Measurements from ENCODE around the gene TRMU. TPM values are rescaled to one million over a fixed set of nuclear protein-coding genes. Genes with fewer than 3 reads are reported as not detected.
A peak's percentile ranks its signal among the peaks of the same experiment; 100 is the strongest.

TRMU gene
- total and polyA plus RNA-seq, 2 of the 8 experiments (the other 6 are each of a cell fraction or from before 2014, with no cell fraction given) = 43.4 to 70.6 TPM

DNA sequence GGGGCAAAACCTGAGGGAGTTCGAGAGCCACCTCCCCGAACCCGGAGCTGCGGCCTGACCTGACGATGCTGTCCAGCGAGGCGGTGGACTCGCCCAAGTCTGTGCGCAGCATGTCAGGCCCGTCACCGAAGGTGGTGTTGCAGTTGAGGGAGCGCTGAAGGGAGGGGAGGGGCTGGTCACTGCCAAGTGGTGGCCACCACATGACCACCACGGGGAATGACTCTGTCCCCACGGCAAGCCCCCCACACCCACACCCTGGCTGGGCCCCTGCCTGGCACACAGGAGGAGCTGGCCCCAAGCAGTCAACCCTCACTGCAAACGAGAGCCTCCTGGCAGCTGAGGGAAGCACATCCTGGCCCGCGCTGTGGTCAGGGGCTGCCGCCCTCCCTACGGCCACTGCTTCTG lies 30.8 kb downstream of the TRMU start:
- no peaks in the 10 kb centered on the region; a peak in 1 of 8 replicates for H3K36me3 ChIP-seq (ENCODE audit: control insufficient read depth in 2 of 4, insufficient read depth in 4 of 4, low read length in 3 of 4)
- no peak for DNase-seq (ENCODE audit: low read depth in 1 of 2, low spot score in 2 of 2)
- 0 out of 7 replicates have a peak overlapping the region, but pooled peaks of 1 of the 4 experiments have one; percentile 5 for H3K9ac ChIP-seq (replicated peaks in 1 of 4; ENCODE audit: extremely low read depth in 1 of 4, low read depth in 3 of 4, low read length in 3 of 4)
- no peak overlapping the region for H4K5ac ChIP-seq (ENCODE audit: insufficient read length, low read depth, low read length)
- no peak overlapping the region for H3K14ac ChIP-seq (ENCODE audit: insufficient read length)
- H2BK20ac ChIP-seq (ENCODE audit: low read length) = peak overlapping the region; percentile 72; the same call in 1 of the 2 replicates
- no peak overlapping the region for H3K23ac ChIP-seq (ENCODE audit: insufficient read length)
- no peak overlapping the region for H3K4me3 ChIP-seq (ENCODE audit: extremely low read depth in 1 of 4, insufficient read depth in 2 of 4, low read depth in 3 of 4, low read length in 4 of 4)
- FAIRE-seq = no peak
- peak overlapping the region; percentile 62 for H4K91ac ChIP-seq (replicated peaks; ENCODE audit: insufficient read length, low read length)
- H3K4ac ChIP-seq (replicated peaks; ENCODE audit: insufficient read length, low read depth, low read length) = no peak overlapping the region
- H2BK15ac ChIP-seq (ENCODE audit: low read length) = no peak overlapping the region
- ChIA-PET CTCF (ENCODE audit: partially characterized antibody) (interaction anchor here (0.7 to 5.4 kb wide), 11 partner anchors 9 to 204 kb away, joined by 3 to 82 read pairs (median 7); no protein-coding TSS in a partner anchor), POLR2A (ENCODE audit: partially characterized antibody) (interaction anchor here (1.3 kb wide), 1 partner anchor 172 kb away, joined by 3 read pairs; no protein-coding TSS in a partner anchor)
- H3K18ac ChIP-seq (ENCODE audit: extremely low read depth, low read length) = no peak overlapping the region
- H3K79me1 ChIP-seq (ENCODE audit: low read depth, low read length) = no peaks in the 10 kb centered on the region; the same call in 1 of the 2 replicates
- no peak overlapping the region for H3K56ac ChIP-seq (replicated peaks; ENCODE audit: insufficient read length, low read depth, low read length)
- H3K27ac ChIP-seq (ENCODE audit: low read depth, low read length) = no peak overlapping the region
- H3K23me2 ChIP-seq (ENCODE audit: low read depth, low read length) = peaks cover under 1% of the 10 kb centered on the region; the same call in 1 of the 2 replicates
- no peak overlapping the region for H2AK5ac ChIP-seq (ENCODE audit: low read depth, low read length)
- H3K4me2 ChIP-seq (ENCODE audit: insufficient read depth in 1 of 2, low read depth in 2 of 2, low read length in 2 of 2) = no peak overlapping the region
- H2BK120ac ChIP-seq (replicated peaks; ENCODE audit: low read depth, low read length) = no peak overlapping the region
- H4K20me1 ChIP-seq (replicated peaks in 1 of 2; ENCODE audit: control insufficient read depth in 1 of 2, insufficient read depth in 2 of 2, low read length in 2 of 2) = peaks cover 0 to 7% of the 10 kb centered on the region in 2 experiments
- H3K4me1 ChIP-seq (replicated peaks in 1 of 4; ENCODE audit: control insufficient read depth in 3 of 4, insufficient read depth in 4 of 4, low read length in 3 of 4) = peaks cover 0 to 15% (median 6%) of the 10 kb centered on the region in 4 experiments; a peak in 5 of 7 replicates
- H2BK5ac ChIP-seq (ENCODE audit: low read depth, low read length) = peak overlapping the region; percentile 66; the same call in 1 of the 2 replicates
- 95% methylated on average over 8 of the region's 19 CpGs; no CpG with 5 or more reads in 1 of the 2 experiments for WGBS, 2 experiments (ENCODE audit: extremely low coverage in 1 of 2, insufficient coverage in 1 of 2, insufficient read length in 1 of 2, insufficient replicate concordance in 2 of 2, low coverage in 1 of 2, low lambda C conversion rate in 2 of 2, missing lambda C conversion rate in 1 of 2)
- H3K79me2 ChIP-seq (ENCODE audit: control insufficient read depth in 1 of 2, insufficient read depth in 2 of 2, low read length in 2 of 2) = no peaks in the 10 kb centered on the region
- peak overlapping the region; percentile 72; the same call in 1 of the 2 replicates for H4K8ac ChIP-seq (ENCODE audit: extremely low read depth, insufficient read depth, low read length)
- H2AFZ ChIP-seq (ENCODE audit: low read length) = no peak overlapping the region
- H3K27me3 ChIP-seq (replicated peaks in 1 of 4; ENCODE audit: control insufficient read depth in 3 of 4, extremely low read depth in 1 of 4, insufficient read depth in 3 of 4, low read length in 3 of 4) = no peaks in the 10 kb centered on the region
- peak overlapping the region; percentile 60; the same call in 1 of the 2 replicates for H2BK12ac ChIP-seq (ENCODE audit: low read depth, low read length)
- no peaks in the 10 kb centered on the region for H3K9me3 ChIP-seq (ENCODE audit: insufficient read depth in 2 of 2, low read depth in 1 of 2, low read length in 1 of 2)
- no peak for TF ChIP-seq KDM4A (IDR thresholded peaks at IDR 0.05; ENCODE audit: low read depth, low read length, severe bottlenecking)
- no peak for TF ChIP-seq TEAD4 (IDR thresholded peaks at IDR 0.05; ENCODE audit: low read depth, low read length)
- no peak for TF ChIP-seq POLR2AphosphoS5 (IDR thresholded peaks at IDR 0.05; ENCODE audit: low read depth, low read length)
- no peak for TF ChIP-seq SIX5 (IDR thresholded peaks at IDR 0.05; ENCODE audit: low read depth, low read length)
- no peak for TF ChIP-seq TAF1 (IDR thresholded peaks at IDR 0.05; ENCODE audit: low read depth, low read length)
- no peak for TF ChIP-seq TAF7 (optimal IDR thresholded peaks at IDR 0.05; ENCODE audit: borderline replicate concordance, low read depth, low read length)
- no peak for TF ChIP-seq KDM1A (IDR thresholded peaks at IDR 0.05; ENCODE audit: borderline replicate concordance, low read length)
- TF ChIP-seq NRF1 (IDR thresholded peaks at IDR 0.05; ENCODE audit: low read depth, low read length) = no peak
- TF ChIP-seq, protein P1, sequence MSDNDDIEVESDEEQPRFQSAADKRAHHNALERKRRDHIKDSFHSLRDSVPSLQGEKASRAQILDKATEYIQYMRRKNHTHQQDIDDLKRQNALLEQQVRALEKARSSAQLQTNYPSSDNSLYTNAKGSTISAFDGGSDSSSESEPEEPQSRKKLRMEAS (IDR thresholded peaks at IDR 0.05) = no peak
- TF ChIP-seq JUND (IDR thresholded peaks at IDR 0.05; ENCODE audit: low read length) = no peak
- TF ChIP-seq SRF (IDR thresholded peaks at IDR 0.05; ENCODE audit: low read depth, low read length) = no peak
- TF ChIP-seq, protein P2, sequence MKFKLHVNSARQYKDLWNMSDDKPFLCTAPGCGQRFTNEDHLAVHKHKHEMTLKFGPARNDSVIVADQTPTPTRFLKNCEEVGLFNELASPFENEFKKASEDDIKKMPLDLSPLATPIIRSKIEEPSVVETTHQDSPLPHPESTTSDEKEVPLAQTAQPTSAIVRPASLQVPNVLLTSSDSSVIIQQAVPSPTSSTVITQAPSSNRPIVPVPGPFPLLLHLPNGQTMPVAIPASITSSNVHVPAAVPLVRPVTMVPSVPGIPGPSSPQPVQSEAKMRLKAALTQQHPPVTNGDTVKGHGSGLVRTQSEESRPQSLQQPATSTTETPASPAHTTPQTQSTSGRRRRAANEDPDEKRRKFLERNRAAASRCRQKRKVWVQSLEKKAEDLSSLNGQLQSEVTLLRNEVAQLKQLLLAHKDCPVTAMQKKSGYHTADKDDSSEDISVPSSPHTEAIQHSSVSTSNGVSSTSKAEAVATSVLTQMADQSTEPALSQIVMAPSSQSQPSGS (IDR thresholded peaks at IDR 0.05; ENCODE audit: low read length) = no peak
